Liver (tissue), 9 donors: ENCODE measurements around the gene C2CD2. TPM values are rescaled to one million over a fixed set of nuclear protein-coding genes. Genes with fewer than 3 reads are reported as not detected.

ENCODE experiments used
- DNase-seq: peaks from one replicate; pipeline ENCODE4 v3.0.0-alpha.2; 2017; ENCODE audit warnings: low spot score
- H3K27ac ChIP-seq, 2 donors: one replicate each; pipeline ENCODE4 v1.7.0; 2013; ENCODE audit warnings: inconsistent platforms in 2 of 2, low read length in 2 of 2, control low read depth in 1 of 2, low read depth in 1 of 2, mild to moderate bottlenecking in 1 of 2
- H3K27me3 ChIP-seq, 4 donors: one replicate each; pipeline versions ENCODE4 v1.6.1 to v1.7.0; 2013; ENCODE audit warnings: low read length in 3 of 4, inconsistent platforms in 1 of 4, mild to moderate bottlenecking in 1 of 4, moderate library complexity in 1 of 4; ENCODE audit not compliant: control insufficient read depth in 4 of 4, insufficient read depth in 4 of 4
- H3K36me3 ChIP-seq, 4 donors: one replicate each; pipeline versions ENCODE4 v1.6.1 to v1.7.0; 2013; ENCODE audit warnings: low read length in 3 of 4, mild to moderate bottlenecking in 3 of 4, low read depth in 1 of 4, moderate library complexity in 1 of 4; ENCODE audit not compliant: control insufficient read depth in 4 of 4, insufficient read depth in 3 of 4
- H3K4me1 ChIP-seq, 4 donors: one replicate each; pipeline versions ENCODE4 v1.6.1 to v1.7.0; 2013; ENCODE audit warnings: low read length in 3 of 4, mild to moderate bottlenecking in 3 of 4, moderate library complexity in 1 of 4; ENCODE audit not compliant: control insufficient read depth in 4 of 4, insufficient read depth in 4 of 4
- H3K4me3 ChIP-seq, 3 donors: one replicate each; pipeline versions ENCODE4 v1.6.1 to v1.7.0; 2013; ENCODE audit warnings: low read length in 3 of 3, control low read depth in 1 of 3, low read depth in 1 of 3, mild to moderate bottlenecking in 1 of 3
- H3K9ac ChIP-seq, 2 donors: one replicate each; pipeline ENCODE4 v1.7.0; 2013; ENCODE audit warnings: low read length in 2 of 2, mild to moderate bottlenecking in 2 of 2, moderate library complexity in 2 of 2, control low read depth in 1 of 2, low read depth in 1 of 2
- H3K9me3 ChIP-seq, 4 donors: one replicate each; pipeline versions ENCODE4 v1.6.1 to v1.7.0; 2013; ENCODE audit warnings: low read length in 3 of 4; ENCODE audit not compliant: control insufficient read depth in 4 of 4
- EGR1 ChIP-seq, 2 donors: IDR thresholded peaks; 2 replicates each; pipeline ENCODE4 v1.6.1; 2016 to 2018; ENCODE audit warnings: antibody characterized with exemption in 2 of 2, low read depth in 2 of 2
- FOXA1 ChIP-seq: IDR thresholded peaks from 2 replicates; pipeline ENCODE4 v1.6.1; 2016; ENCODE audit warnings: antibody characterized with exemption
- GABPA ChIP-seq, 2 donors: IDR thresholded peaks in 1 of 2; conservative IDR thresholded peaks in 1 of 2; 2 replicates each; pipeline ENCODE4 v1.6.1; 2016; ENCODE audit warnings: antibody characterized with exemption in 2 of 2, mild to moderate bottlenecking in 1 of 2, moderate library complexity in 1 of 2
- HNF4A ChIP-seq, 2 donors: conservative IDR thresholded peaks; 2 replicates each; pipeline ENCODE4 v1.6.1; 2016; ENCODE audit warnings: antibody characterized with exemption in 2 of 2, mild to moderate bottlenecking in 2 of 2
- HNF4G ChIP-seq: IDR thresholded peaks from 2 replicates; pipeline ENCODE4 v1.6.1; 2016; ENCODE audit warnings: antibody characterized with exemption
- JUND ChIP-seq, 2 donors: IDR thresholded peaks; 2 replicates each; pipeline ENCODE4 v1.6.1; 2016; ENCODE audit warnings: antibody characterized with exemption in 2 of 2
- MAX ChIP-seq: IDR thresholded peaks from 2 replicates; pipeline ENCODE4 v1.6.1; 2016; ENCODE audit warnings: antibody characterized with exemption
- NR2F2 ChIP-seq: IDR thresholded peaks from 2 replicates; pipeline ENCODE4 v1.6.1; 2016; ENCODE audit warnings: antibody characterized with exemption
- RAD21 ChIP-seq, 2 donors: IDR thresholded peaks; 2 replicates each; pipeline ENCODE4 v1.6.1; 2016; ENCODE audit warnings: antibody characterized with exemption in 2 of 2, mild to moderate bottlenecking in 2 of 2
- REST ChIP-seq: IDR thresholded peaks from 2 replicates; pipeline ENCODE4 v1.6.1; 2016; ENCODE audit warnings: antibody characterized with exemption, mild to moderate bottlenecking
- SP1 ChIP-seq: IDR thresholded peaks from 2 replicates; pipeline ENCODE4 v1.6.1; 2018; ENCODE audit warnings: antibody characterized with exemption, mild to moderate bottlenecking
- YY1 ChIP-seq: IDR thresholded peaks from 2 replicates; pipeline ENCODE4 v1.6.1; 2016; ENCODE audit warnings: antibody characterized with exemption, mild to moderate bottlenecking
- ZBTB33 ChIP-seq: IDR thresholded peaks from 2 replicates; pipeline ENCODE4 v1.6.1; 2016; ENCODE audit warnings: antibody characterized with exemption
- WGBS: extraction: QIAGEN DNeasy Blood & Tissue Kit; methylation state at CpG from one replicate; pipeline ENCODE4 v1.1.7; 2013; 5-methylcytosine and 5-hydroxymethylcytosine counted together
- polyA plus RNA-seq, 2 donors: library from polyadenylated mRNA; stranded (reverse) in 1 of 2; unstranded in 1 of 2; fragments of 200-250 nt in 1 of 2; fragments of >200 nt in 1 of 2; fragmentation: Nextera tagmentation in 1 of 2; extraction: Ambion mirVana in 1 of 2; gene quantifications; one replicate each; pipeline versions ENCODE4 v1.2.1 to v1.2.3, GENCODE V29; 2013 to 2015
- total RNA-seq, 2 donors: library from RNA; depleted of rRNA; stranded (reverse); fragments of >200 nt; gene quantifications; one replicate each; pipeline ENCODE4 v1.2.3, GENCODE V29; 2014
- TF ChIP-seq, protein P1 (sequence below): IDR thresholded peaks from 2 replicates; pipeline ENCODE4 v1.6.1; 2016; ENCODE audit warnings: antibody characterized with exemption
- donor health status: healthy.
- donor health status: healthy.
- donor health status: healthy.
- donor health status: healthy.
- donor health status: healthy.

The C2CD2 gene
- total and polyA plus RNA-seq, 4 donors = 2.9 to 17.9 (median 6.0) TPM

- H3K9me3 ChIP-seq = no peaks in the 10 kb centered on the region
- TF ChIP-seq FOXA1 = no peak
- TF ChIP-seq HNF4A (conservative IDR thresholded peaks at IDR 0.05) = no peak
- TF ChIP-seq NR2F2 = no peak
- no peak for TF ChIP-seq MAX
- no peak for TF ChIP-seq SP1
- TF ChIP-seq EGR1 (IDR thresholded peaks at IDR 0.05; ENCODE audit: low read depth in 2 of 2) = no peak
- TF ChIP-seq, protein P1, sequence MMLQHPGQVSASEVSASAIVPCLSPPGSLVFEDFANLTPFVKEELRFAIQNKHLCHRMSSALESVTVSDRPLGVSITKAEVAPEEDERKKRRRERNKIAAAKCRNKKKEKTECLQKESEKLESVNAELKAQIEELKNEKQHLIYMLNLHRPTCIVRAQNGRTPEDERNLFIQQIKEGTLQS = no peak
- TF ChIP-seq REST = no peak
- TF ChIP-seq JUND (IDR thresholded peaks at IDR 0.05) = no peak
- TF ChIP-seq HNF4G = no peak
- TF ChIP-seq ZBTB33 = no peak
- TF ChIP-seq RAD21 (IDR thresholded peaks at IDR 0.05) = no peak
- no peak for TF ChIP-seq GABPA (IDR thresholded peaks at IDR 0.05 in 1 of 2, conservative IDR thresholded peaks at IDR 0.05 in 1 of 2)
- TF ChIP-seq YY1 = no peak
- WGBS = 93% methylated on average over 14 of the region's 14 CpGs
- H3K27me3 ChIP-seq = no peaks in the 10 kb centered on the region
- H3K9ac ChIP-seq = no peak overlapping the region
- H3K36me3 ChIP-seq = peaks cover 4 to 33% (median 13%) of the 10 kb centered on the region in 4 donors
- DNase-seq = no peak
- H3K27ac ChIP-seq = no peak overlapping the region
- H3K4me1 ChIP-seq = no peaks in the 10 kb centered on the region
- no peak overlapping the region for H3K4me3 ChIP-seq
Measured at GRCh38 chr21:41906770-41907169, 47.0 kb downstream of the C2CD2 start.

DNA sequence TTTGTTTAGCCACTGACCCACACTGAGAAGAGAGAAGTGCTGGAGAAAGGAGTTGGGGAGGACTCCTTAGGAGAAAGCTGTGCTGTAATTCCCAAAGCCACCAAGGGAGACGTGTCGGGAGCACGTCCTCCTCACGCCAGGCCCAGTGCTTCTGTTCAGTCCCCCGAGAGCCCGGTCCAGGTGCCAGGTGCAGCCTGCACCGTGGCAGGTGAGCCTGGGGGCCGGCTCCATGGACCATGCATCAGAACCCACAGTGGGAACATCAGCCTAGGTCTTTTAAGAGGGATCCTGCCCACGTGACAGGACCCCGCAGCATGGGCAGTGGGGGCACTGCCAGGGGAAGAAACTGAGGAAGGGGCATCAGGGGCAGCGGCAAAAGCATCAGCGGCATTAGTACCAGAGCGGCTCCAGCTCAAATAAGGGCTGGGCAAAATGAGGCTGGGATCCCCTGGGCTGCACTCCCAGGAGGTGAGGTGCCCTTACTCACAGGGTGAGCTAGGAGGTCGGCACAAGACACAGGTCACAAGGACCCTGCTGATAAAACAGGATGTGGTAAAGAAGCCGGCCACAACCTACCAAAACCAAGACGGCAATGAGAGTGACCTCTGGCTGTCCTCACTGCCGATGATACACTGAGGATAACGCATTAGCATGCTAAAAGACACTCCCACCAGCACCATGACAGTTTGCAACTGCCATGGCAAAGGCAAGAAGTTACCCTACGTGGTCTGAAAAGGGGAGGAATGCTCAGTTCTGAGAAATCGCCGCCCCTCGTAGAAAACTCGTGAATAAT lies 50.1 kb downstream of the C2CD2 start:
- H3K4me3 ChIP-seq = no peak overlapping the region
- DNase-seq = no peak
- no peak overlapping the region for H3K9ac ChIP-seq
- no peak overlapping the region for H3K27ac ChIP-seq
- no peaks in the 10 kb centered on the region for H3K4me1 ChIP-seq
- H3K9me3 ChIP-seq = no peaks in the 10 kb centered on the region
- H3K36me3 ChIP-seq = peaks cover 6 to 33% (median 13%) of the 10 kb centered on the region in 4 donors
- whole genome bisulfite sequencing = 90% methylated on average over 23 of the region's 23 CpGs
- no peak for TF ChIP-seq JUND (IDR thresholded peaks at IDR 0.05)
- H3K27me3 ChIP-seq = no peaks in the 10 kb centered on the region
